OCI-LY7 (cell line): Measurements from ENCODE around the gene TRHDE. TPM values are rescaled to one million over a fixed set of nuclear protein-coding genes. Genes with fewer than 3 reads are reported as not detected.

Experiments
- BruUV-seq: library from RNA; stranded (reverse); fragments of 400-500 nt; replicated peaks from 2 replicates; lab custom pipeline; 2021; lab: Mats Ljungman, UMichigan
- CTCF ChIA-PET: fragments of 300-600 bp; sonication (Branson Sonifier 250); formaldehyde crosslinking; loops from one replicate; lab custom pipeline; 2022; ENCODE audit warnings: antibody characterized with exemption; ENCODE audit not compliant: unreplicated experiment; lab: Charles Lee
- POLR2A ChIA-PET: fragments of 300-600 bp; sonication (Branson Sonifier 250); formaldehyde crosslinking; loops from one replicate; lab custom pipeline; 2022; ENCODE audit warnings: antibody characterized with exemption; lab: Charles Lee
- DNase-seq: peaks from one replicate; pipeline ENCODE4 v3.0.0-alpha.2; 2015; ENCODE audit warnings: low spot score
- H2AFZ ChIP-seq: fragments of 200-600 bp; sonication (generic), shearing (Covaris generic); 2 replicates; pipeline ENCODE4 v1.6.1; 2014; ENCODE audit warnings: mild to moderate bottlenecking, antibody characterized with exemption, low read length, moderate library complexity
- H3K27ac ChIP-seq: fragments of 200-600 bp; sonication (generic); 2 replicates; pipeline ENCODE4 v1.5.1; 2014; ENCODE audit warnings: mixed run types, low read depth, mild to moderate bottlenecking, moderate library complexity, low read length, inconsistent platforms; ENCODE audit not compliant: poor library complexity, severe bottlenecking
- H3K36me3 ChIP-seq: fragments of 200-600 bp; sonication (generic); 2 replicates; pipeline ENCODE4 v1.6.1; 2014; ENCODE audit warnings: mild to moderate bottlenecking, antibody characterized with exemption, low read length, moderate library complexity, mixed read lengths; ENCODE audit not compliant: insufficient read depth
- H3K4me1 ChIP-seq: fragments of 200-600 bp; sonication (generic); 2 replicates; pipeline ENCODE4 v1.5.1; 2014; ENCODE audit warnings: mild to moderate bottlenecking, low read length; ENCODE audit not compliant: insufficient read depth, poor library complexity, severe bottlenecking
- H3K4me2 ChIP-seq: fragments of 200-600 bp; sonication (generic); 2 replicates; pipeline ENCODE4 v1.6.1; 2014; ENCODE audit warnings: mild to moderate bottlenecking, low read length
- H3K4me3 ChIP-seq: fragments of 200-600 bp; sonication (generic); 2 replicates; pipeline ENCODE4 v1.5.1; 2014; ENCODE audit warnings: mild to moderate bottlenecking, low read depth, low read length; ENCODE audit not compliant: poor library complexity, severe bottlenecking
- H3K79me2 ChIP-seq: fragments of 200-600 bp; sonication (generic); 2 replicates; pipeline ENCODE4 v1.6.1; 2016; ENCODE audit warnings: low read depth, mild to moderate bottlenecking, low read length, moderate library complexity, mixed read lengths; ENCODE audit not compliant: insufficient read depth
- H3K9me2 ChIP-seq: fragments of 200-600 bp; sonication (generic); 2 replicates; pipeline ENCODE4 v1.6.1; 2016; ENCODE audit warnings: mild to moderate bottlenecking, low read length, mixed read lengths; ENCODE audit not compliant: insufficient read depth
- H3K9me3 ChIP-seq: fragments of 200-600 bp; sonication (generic); 2 replicates; pipeline ENCODE4 v1.6.1; 2014; ENCODE audit warnings: mild to moderate bottlenecking, mixed run types, low read length, mixed read lengths
- H4K20me1 ChIP-seq: fragments of 200-600 bp; sonication (generic); 2 replicates; pipeline ENCODE4 v1.6.1; 2014; ENCODE audit warnings: mild to moderate bottlenecking, antibody characterized with exemption, low read length, moderate library complexity, mixed read lengths; ENCODE audit not compliant: insufficient read depth
- CTCF ChIP-seq: fragments of 200-600 bp; sonication (generic); conservative IDR thresholded peaks from 2 replicates; pipeline ENCODE4 v1.5.1; 2014; ENCODE audit warnings: mild to moderate bottlenecking, antibody characterized with exemption, low read length, moderate library complexity, mixed read lengths
- EZH2phosphoT487 ChIP-seq: fragments of 200-600 bp; sonication (generic); IDR thresholded peaks from 2 replicates; pipeline ENCODE4 v1.6.1; 2018; ENCODE audit warnings: low read depth, borderline replicate concordance, mild to moderate bottlenecking, mixed run types, antibody characterized with exemption, low read length, moderate library complexity, mixed read lengths
- intact Hi-C: fragments of 100-400 bp; cut with micrococcal nuclease; formaldehyde crosslinking; loops from one replicate; pipeline ENCODE4 v1.10.0; 2022; ENCODE audit not compliant: unreplicated experiment
- total RNA-seq, 2 experiments: library from RNA; depleted of rRNA in 1 of 2; stranded (reverse); fragments of >200 nt in 1 of 2; shearing (Covaris generic) in 1 of 2; gene quantifications; 2 replicates each; pipeline ENCODE4 v1.2.3, GENCODE V29; 2014 to 2022

TRHDE gene
- total RNA-seq, 2 experiments from 2014 or later: not detected

GRCh38 chr12:72288436-72288835 lies 16.3 kb downstream of the TRHDE start:
- Histone ChIP-seq H3K4me2 (no peak overlapping the region), H3K9me2 (no peaks in the 10 kb centered on the region), H3K4me3 (no peak overlapping the region), H2AFZ (no peak overlapping the region), H3K9me3 (no peaks in the 10 kb centered on the region), H3K79me2 (no peaks in the 10 kb centered on the region), H4K20me1 (no peaks in the 10 kb centered on the region), H3K4me1 (no peaks in the 10 kb centered on the region), H3K27ac (no peak overlapping the region), H3K36me3 (no peaks in the 10 kb centered on the region)
- ChIA-PET CTCF (no interaction called here), POLR2A (no interaction called here)
- intact Hi-C loops: no loop called here
- no peak for DNase-seq
- no TSS peak for BruUV-seq
- no peak for TF ChIP-seq EZH2phosphoT487

GRCh38 chr12:72288911-72289310 lies 16.7 kb downstream of the TRHDE start:
- H3K4me1 ChIP-seq: no peaks in the 10 kb centered on the region
- no peaks in the 10 kb centered on the region for H3K9me3 ChIP-seq
- H3K27ac ChIP-seq: no peak overlapping the region
- H2AFZ ChIP-seq: no peak overlapping the region
- H4K20me1 ChIP-seq: no peaks in the 10 kb centered on the region
- no peak overlapping the region for H3K4me2 ChIP-seq
- POLR2A ChIA-PET: interaction anchor here (0.6 kb wide), 1 partner anchor 1873 kb away, joined by 4 read pairs; no protein-coding TSS in a partner anchor
- no peak for DNase-seq
- no peaks in the 10 kb centered on the region for H3K36me3 ChIP-seq
- BruUV-seq: no TSS peak
- H3K9me2 ChIP-seq: no peaks in the 10 kb centered on the region
- CTCF ChIA-PET: no interaction called here
- no peaks in the 10 kb centered on the region for H3K79me2 ChIP-seq
- intact Hi-C loops: no loop called here
- no peak overlapping the region for H3K4me3 ChIP-seq
- TF ChIP-seq CTCF (no peak), EZH2phosphoT487 (no peak)

- Histone ChIP-seq H3K27ac (no peak overlapping the region), H2AFZ (no peak overlapping the region), H3K4me2 (no peak overlapping the region), H3K79me2 (no peaks in the 10 kb centered on the region), H4K20me1 (no peaks in the 10 kb centered on the region), H3K4me3 (no peak overlapping the region), H3K4me1 (no peaks in the 10 kb centered on the region), H3K36me3 (no peaks in the 10 kb centered on the region), H3K9me3 (no peaks in the 10 kb centered on the region), H3K9me2 (no peaks in the 10 kb centered on the region)
- ChIA-PET CTCF (no interaction called here), POLR2A (interaction anchor here (0.6 kb wide), 1 partner anchor 1415 kb away, joined by 3 read pairs; no protein-coding TSS in a partner anchor)
- TF ChIP-seq EZH2phosphoT487 (no peak), CTCF (no peak)
- BruUV-seq: no TSS peak
- intact Hi-C loops: no loop called here
- no peak for DNase-seq
Observed at GRCh38 chr12:72289633-72290032, 17.5 kb downstream of the TRHDE start.
